KMS-11 (cell line): ENCODE results near the gene ZBTB1.
"Not testable (repeated sequence)": the region's sequence is repeated elsewhere in the genome, so short reads cannot be mapped to it uniquely, and the experiment has no call there.

ENCODE experiments used
- H2AFZ ChIP-seq: fragments of 200-600 bp; sonication (generic); 2 replicates; pipeline ENCODE4 v1.6.1; 2016; ENCODE audit warnings: antibody characterized with exemption, mixed run types, low read depth
- H3K27ac ChIP-seq: fragments of 200-600 bp; sonication (generic); 2 replicates; pipeline ENCODE4 v1.6.1; 2016; ENCODE audit warnings: mild to moderate bottlenecking, mixed run types
- H3K27me3 ChIP-seq: fragments of 200-600 bp; sonication (generic); 2 replicates; pipeline ENCODE4 v1.6.1; 2017; ENCODE audit warnings: mild to moderate bottlenecking, low read depth, mixed run types, moderate library complexity; ENCODE audit not compliant: insufficient read depth
- H3K36me3 ChIP-seq: fragments of 200-600 bp; sonication (generic); 2 replicates; pipeline ENCODE4 v1.6.1; 2017; ENCODE audit warnings: mild to moderate bottlenecking, mixed run types; ENCODE audit not compliant: insufficient read depth
- H3K4me1 ChIP-seq: fragments of 200-600 bp; sonication (generic); 2 replicates; pipeline ENCODE4 v1.6.1; 2016; ENCODE audit warnings: mild to moderate bottlenecking, low read depth, mixed run types; ENCODE audit not compliant: poor library complexity, severe bottlenecking
- H3K4me2 ChIP-seq: fragments of 200-600 bp; sonication (generic); 2 replicates; pipeline ENCODE4 v1.7.0; 2016; ENCODE audit warnings: mild to moderate bottlenecking, mixed run types
- H3K4me3 ChIP-seq: fragments of 200-600 bp; sonication (generic); IDR thresholded peaks from 2 replicates; pipeline ENCODE4 v1.6.1; 2017; ENCODE audit warnings: low read depth, low read length, mixed read lengths; ENCODE audit not compliant: insufficient read depth
- H3K79me2 ChIP-seq: fragments of 200-600 bp; sonication (generic); 2 replicates; pipeline ENCODE4 v1.6.1; 2016; ENCODE audit warnings: low read depth, mixed run types; ENCODE audit not compliant: insufficient read depth
- H3K9ac ChIP-seq: fragments of 200-600 bp; sonication (generic); 2 replicates; pipeline ENCODE4 v1.6.1; 2016; ENCODE audit warnings: mild to moderate bottlenecking, mixed run types
- H4K20me1 ChIP-seq: fragments of 200-600 bp; sonication (generic); 2 replicates; pipeline ENCODE4 v1.6.1; 2016; ENCODE audit warnings: mild to moderate bottlenecking, mixed run types; ENCODE audit not compliant: insufficient read depth
- CTCF ChIP-seq: fragments of 200-600 bp; sonication (generic); conservative IDR thresholded peaks from 2 replicates; pipeline ENCODE4 v1.6.1; 2017; ENCODE audit warnings: low read depth, mild to moderate bottlenecking, antibody characterized with exemption, low read length, moderate library complexity, mixed read lengths

ZBTB1 gene

GRCh38 chr14:64513271-64513670, 8.7 kb downstream of the ZBTB1 start:
- no peak overlapping the region for H3K9ac ChIP-seq
- H3K27ac ChIP-seq = no peak overlapping the region
- H3K36me3 ChIP-seq = no peaks in the 10 kb centered on the region; the same call in 1 of the 2 replicates
- no peak overlapping the region for H3K4me3 ChIP-seq
- peaks cover 96% of the 10 kb centered on the region for H3K79me2 ChIP-seq
- H3K27me3 ChIP-seq = no peaks in the 10 kb centered on the region
- peaks cover 88% of the 10 kb centered on the region for H3K4me1 ChIP-seq
- no peaks in the 10 kb centered on the region for H4K20me1 ChIP-seq
- no peak overlapping the region for H2AFZ ChIP-seq
- no peak overlapping the region for H3K4me2 ChIP-seq
- no peak for TF ChIP-seq CTCF

GRCh38 chr14:64515053-64515452, 10.5 kb downstream of the ZBTB1 start:
- Histone ChIP-seq H2AFZ (no peak overlapping the region), H3K9ac (no peak overlapping the region), H3K4me3 (no peak overlapping the region), H4K20me1 (no peaks in the 10 kb centered on the region), H3K79me2 (peaks cover 95% of the 10 kb centered on the region), H3K27ac (no peak overlapping the region), H3K27me3 (no peaks in the 10 kb centered on the region), H3K4me1 (peaks cover 88% of the 10 kb centered on the region), H3K4me2 (no peak overlapping the region), H3K36me3 (no peaks in the 10 kb centered on the region; the same call in 1 of the 2 replicates)
- no peak for TF ChIP-seq CTCF

GRCh38 chr14:64516969-64517368, 12.4 kb downstream of the ZBTB1 start:
- Histone ChIP-seq H2AFZ (no peak overlapping the region), H3K36me3 (no peaks in the 10 kb centered on the region; the same call in 1 of the 2 replicates), H3K4me2 (peak overlapping the region; percentile 74), H3K9ac (peak overlapping the region; percentile 9; the same call in 1 of the 2 replicates), H4K20me1 (no peaks in the 10 kb centered on the region), H3K4me3 (no peak overlapping the region), H3K79me2 (peaks cover 95% of the 10 kb centered on the region), H3K4me1 (peaks cover 88% of the 10 kb centered on the region), H3K27me3 (no peaks in the 10 kb centered on the region), H3K27ac (peak overlapping the region; percentile 48; the same call in 1 of the 2 replicates)
- TF ChIP-seq CTCF = no peak

GRCh38 chr14:64517667-64518066, 13.1 kb downstream of the ZBTB1 start:
- Histone ChIP-seq H3K27ac (peak overlapping the region; percentile 91), H3K4me1 (peaks cover 88% of the 10 kb centered on the region), H3K9ac (peak overlapping the region; percentile 32; the same call in 1 of the 2 replicates), H3K79me2 (peaks cover 90% of the 10 kb centered on the region), H3K4me2 (peak overlapping the region; percentile 74)
- H4K20me1 ChIP-seq, H3K27me3 ChIP-seq, H2AFZ ChIP-seq, H3K4me3 ChIP-seq, H3K36me3 ChIP-seq: not testable (repeated sequence)

- Histone ChIP-seq H3K27me3 (no peaks in the 10 kb centered on the region), H3K79me2 (peaks cover 84% of the 10 kb centered on the region), H4K20me1 (no peaks in the 10 kb centered on the region), H3K4me2 (peak overlapping the region; percentile 72), H3K27ac (peak overlapping the region; percentile 91), H2AFZ (no peak overlapping the region), H3K4me1 (peaks cover 85% of the 10 kb centered on the region), H3K36me3 (no peaks in the 10 kb centered on the region; the same call in 1 of the 2 replicates), H3K4me3 (no peak overlapping the region), H3K9ac (peak overlapping the region; percentile 32; the same call in 1 of the 2 replicates)
- TF ChIP-seq CTCF = no peak
Measured at GRCh38 chr14:64518229-64518628, 13.7 kb downstream of the ZBTB1 start.
